Measurements from ENCODE around the gene HADHB. TPM values are rescaled to one million over a fixed set of nuclear protein-coding genes. Genes with fewer than 3 reads are reported as not detected.

HADHB gene
- total RNA-seq, 1 donor from 2014 or later = 71.1 TPM

DNA sequence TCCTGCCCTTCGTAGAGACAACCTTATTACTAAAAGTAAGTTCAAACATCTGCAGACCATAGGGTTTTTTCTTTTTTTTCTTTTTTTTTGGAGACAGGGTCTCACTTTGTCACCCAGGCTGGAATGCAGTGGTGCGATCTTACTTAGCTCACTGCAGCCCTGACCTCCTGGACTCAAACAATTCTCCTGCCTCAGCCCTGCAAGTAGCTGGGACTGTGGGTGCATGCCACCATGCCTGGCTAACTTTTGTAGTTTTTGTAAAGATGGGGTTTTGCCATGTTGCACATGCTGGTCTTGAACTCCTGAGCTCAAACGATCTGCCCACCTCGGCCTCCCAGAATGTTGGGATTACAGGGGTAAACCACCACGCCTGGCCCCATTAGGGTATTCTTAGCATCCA is 32.7 kb upstream of the HADHB start:
- no peak for DNase-seq (ENCODE audit: low read depth)
- TF ChIP-seq, protein P1, sequence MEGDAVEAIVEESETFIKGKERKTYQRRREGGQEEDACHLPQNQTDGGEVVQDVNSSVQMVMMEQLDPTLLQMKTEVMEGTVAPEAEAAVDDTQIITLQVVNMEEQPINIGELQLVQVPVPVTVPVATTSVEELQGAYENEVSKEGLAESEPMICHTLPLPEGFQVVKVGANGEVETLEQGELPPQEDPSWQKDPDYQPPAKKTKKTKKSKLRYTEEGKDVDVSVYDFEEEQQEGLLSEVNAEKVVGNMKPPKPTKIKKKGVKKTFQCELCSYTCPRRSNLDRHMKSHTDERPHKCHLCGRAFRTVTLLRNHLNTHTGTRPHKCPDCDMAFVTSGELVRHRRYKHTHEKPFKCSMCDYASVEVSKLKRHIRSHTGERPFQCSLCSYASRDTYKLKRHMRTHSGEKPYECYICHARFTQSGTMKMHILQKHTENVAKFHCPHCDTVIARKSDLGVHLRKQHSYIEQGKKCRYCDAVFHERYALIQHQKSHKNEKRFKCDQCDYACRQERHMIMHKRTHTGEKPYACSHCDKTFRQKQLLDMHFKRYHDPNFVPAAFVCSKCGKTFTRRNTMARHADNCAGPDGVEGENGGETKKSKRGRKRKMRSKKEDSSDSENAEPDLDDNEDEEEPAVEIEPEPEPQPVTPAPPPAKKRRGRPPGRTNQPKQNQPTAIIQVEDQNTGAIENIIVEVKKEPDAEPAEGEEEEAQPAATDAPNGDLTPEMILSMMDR (conservative IDR thresholded peaks at IDR 0.05; ENCODE audit: low read depth, low read length) = no peak
- H3K4me3 ChIP-seq (ENCODE audit: low read depth, low read length) = no peak overlapping the region

DNA sequence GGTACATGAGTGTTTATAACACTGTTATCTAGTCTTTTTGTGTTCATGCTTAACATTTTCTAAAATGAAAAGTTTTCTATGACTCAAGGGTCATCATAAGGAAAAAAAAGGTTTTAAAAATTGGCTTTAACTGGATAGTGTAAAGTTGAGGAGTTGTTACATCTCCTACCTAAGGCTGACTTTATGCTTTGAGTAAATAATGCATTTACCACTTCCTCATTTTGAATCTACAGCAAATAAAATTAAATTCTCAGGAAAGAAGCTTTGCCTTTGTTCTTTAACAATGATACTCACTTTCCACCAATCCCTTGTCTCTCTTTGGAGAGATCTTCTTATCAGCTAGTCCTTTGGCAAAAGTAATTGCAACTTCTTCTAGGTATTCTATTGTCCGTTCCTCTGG is 30.0 kb upstream of the HADHB start:
- no peak for DNase-seq (ENCODE audit: low read depth)
- H3K4me3 ChIP-seq (ENCODE audit: low read depth, low read length) = no peak overlapping the region
- TF ChIP-seq, protein P1 (conservative IDR thresholded peaks at IDR 0.05; ENCODE audit: low read depth, low read length) = no peak

DNA sequence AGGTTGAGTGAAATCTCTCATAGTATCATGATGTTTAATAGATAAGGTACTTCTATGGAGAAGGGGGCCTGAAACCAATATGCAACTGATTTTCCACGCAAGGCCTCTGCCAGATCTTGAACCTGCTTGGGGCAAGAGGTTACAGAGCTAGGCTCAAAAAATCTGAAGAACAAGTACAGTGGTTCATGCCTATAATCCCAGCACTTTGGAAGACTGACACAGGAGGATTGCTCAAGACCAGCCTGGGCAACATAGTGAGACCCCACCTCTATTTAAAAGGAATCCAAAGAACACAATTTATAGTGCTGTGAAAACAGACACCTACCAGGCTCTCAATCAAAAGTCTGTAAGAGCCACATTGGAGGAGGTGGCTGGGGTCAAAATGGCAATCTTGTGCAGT is 28.9 kb upstream of the HADHB start:
- no peak for DNase-seq (ENCODE audit: low read depth)
- H3K4me3 ChIP-seq (ENCODE audit: low read depth, low read length) = no peak overlapping the region

DNA sequence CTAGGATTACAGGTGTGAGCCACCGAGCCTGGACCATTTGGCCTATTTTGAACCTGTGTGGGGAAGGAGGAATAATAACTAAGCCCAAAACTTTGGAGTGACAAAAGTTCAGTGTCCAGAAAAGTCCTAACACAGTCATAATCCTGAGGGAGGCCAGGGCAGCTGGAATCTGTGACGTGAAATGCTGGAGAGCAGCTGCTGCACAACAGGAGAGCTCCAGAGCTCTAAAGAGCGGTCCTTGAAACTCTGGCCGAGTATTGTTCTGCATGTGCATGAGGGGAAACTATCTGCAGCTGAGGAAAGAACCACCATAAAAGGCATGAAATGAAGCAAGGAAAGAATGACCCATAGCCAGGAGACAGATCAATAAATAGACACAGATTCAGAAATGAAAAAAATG is 28.2 kb upstream of the HADHB start:
- TF ChIP-seq, protein P1 (conservative IDR thresholded peaks at IDR 0.05; ENCODE audit: low read depth, low read length) = no peak
- H3K4me3 ChIP-seq (ENCODE audit: low read depth, low read length) = no peak overlapping the region
- DNase-seq (ENCODE audit: low read depth) = no peak

More for the DNA sequence above, 28.9 kb upstream of the HADHB start:
- TF ChIP-seq, protein P1 (conservative IDR thresholded peaks at IDR 0.05; ENCODE audit: low read depth, low read length) = no peak

DNA sequence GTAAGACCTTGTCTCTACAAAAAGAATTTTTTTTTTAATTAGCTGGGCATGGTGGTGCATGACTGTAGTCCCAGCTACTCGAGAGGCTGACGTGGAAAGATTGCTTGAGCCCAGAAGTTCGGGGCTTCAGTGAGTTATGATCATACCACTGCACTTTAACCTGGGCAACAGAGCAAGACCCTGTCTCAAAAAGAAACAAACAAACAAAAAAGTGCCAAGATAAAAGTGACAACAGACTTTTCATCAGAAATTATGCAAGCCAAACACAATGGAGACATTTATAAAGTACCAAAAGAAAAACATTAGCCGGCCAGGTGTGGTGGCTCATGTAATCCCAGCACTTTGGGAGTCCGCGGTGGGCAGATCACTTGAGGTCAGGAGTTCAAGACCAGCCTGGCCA is 27.0 kb upstream of the HADHB start:
- TF ChIP-seq, protein P1 (conservative IDR thresholded peaks at IDR 0.05; ENCODE audit: low read depth, low read length) = no peak
- DNase-seq (ENCODE audit: low read depth) = no peak
- H3K4me3 ChIP-seq (ENCODE audit: low read depth, low read length) = no peak overlapping the region

DNA sequence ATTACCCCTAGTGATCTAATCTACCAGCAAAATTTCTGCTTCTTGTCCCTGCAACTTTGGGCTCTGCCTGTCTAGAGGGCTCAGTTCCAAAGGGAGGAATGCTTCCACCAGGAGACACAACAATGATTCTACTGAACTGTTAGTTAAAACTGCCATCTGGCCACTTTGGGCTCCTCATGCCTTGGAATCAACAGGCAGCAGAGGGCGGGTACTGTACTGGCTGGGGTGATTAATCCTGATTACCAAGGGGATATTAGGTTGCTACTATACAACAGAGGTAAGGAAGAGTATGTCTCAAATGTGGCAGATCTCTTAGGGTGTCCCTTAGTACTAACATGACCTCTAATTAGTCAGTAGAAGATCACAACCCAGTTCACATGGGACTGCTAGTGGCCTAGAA is 21.7 kb upstream of the HADHB start:
- H3K4me3 ChIP-seq (ENCODE audit: low read depth, low read length) = no peak overlapping the region
- TF ChIP-seq, protein P1 (conservative IDR thresholded peaks at IDR 0.05; ENCODE audit: low read depth, low read length) = no peak
- DNase-seq (ENCODE audit: low read depth) = no peak

DNA sequence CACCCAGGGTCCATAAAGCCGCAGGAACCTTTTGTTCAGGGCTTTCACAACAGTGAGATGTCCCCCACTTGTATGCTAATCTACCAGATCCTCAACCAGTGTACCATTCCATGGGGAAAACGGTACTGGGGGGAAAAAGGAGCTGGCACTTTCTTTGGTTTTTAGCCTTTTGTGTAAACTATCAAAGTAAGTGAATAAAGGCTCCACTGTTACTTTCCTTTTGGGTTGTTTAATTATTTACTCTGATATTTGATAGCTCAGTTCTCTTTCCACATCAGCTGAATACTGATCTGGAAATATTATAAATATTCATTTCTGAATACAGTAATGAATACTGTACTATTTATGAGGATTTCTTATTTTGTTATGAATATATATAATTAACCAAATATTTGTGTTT is 20.6 kb upstream of the HADHB start:
- DNase-seq (ENCODE audit: low read depth) = no peak
- TF ChIP-seq, protein P1 (conservative IDR thresholded peaks at IDR 0.05; ENCODE audit: low read depth, low read length) = no peak

More for the DNA sequence above, 20.6 kb upstream of the HADHB start:
- no peak overlapping the region for H3K4me3 ChIP-seq (ENCODE audit: low read depth, low read length)

All from epithelial cell of proximal tubule (primary cell).